ENCODE data around the gene KCNH4.

DNA sequence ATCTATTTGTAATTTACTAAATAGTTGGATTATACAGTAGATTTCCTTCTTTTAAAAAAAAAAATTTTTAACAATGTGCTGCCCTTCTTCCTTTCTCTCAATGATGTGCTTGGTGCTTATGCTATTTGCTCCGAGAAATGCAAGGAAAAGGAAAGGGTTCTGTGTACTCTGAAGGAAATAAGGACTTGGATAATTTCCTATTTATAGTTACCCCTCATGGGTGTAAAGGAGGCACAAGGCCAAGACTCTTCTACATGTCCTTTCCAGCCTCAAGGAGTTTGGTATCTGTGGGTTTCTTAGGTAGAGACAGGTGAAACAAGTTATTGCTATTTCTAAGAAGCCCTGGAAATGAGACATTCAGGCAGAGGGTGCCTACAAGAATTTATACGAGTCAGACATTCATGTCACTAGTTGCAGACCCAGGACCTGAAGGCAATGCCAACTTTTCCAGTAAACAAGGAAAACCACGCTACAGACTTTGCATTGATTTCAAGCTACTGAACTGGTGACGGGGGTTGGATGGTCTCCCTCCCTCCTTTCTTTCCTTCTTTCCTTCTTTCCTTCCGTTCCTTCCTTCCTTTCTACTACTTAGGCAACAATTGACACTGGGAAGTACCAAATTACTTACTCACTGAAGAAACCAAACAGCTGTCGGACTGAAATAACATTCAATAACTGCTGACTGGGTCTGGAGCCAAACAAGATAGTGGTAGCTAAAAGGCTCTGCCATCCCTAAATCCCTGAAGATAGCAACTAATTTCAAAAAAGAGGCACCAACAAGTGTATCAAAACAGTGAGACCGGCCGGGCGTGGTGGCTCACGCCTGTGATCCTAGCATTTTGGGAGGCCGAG is 47.1 kb upstream of the KCNH4 start:
- TF ChIP-seq, protein P1, sequence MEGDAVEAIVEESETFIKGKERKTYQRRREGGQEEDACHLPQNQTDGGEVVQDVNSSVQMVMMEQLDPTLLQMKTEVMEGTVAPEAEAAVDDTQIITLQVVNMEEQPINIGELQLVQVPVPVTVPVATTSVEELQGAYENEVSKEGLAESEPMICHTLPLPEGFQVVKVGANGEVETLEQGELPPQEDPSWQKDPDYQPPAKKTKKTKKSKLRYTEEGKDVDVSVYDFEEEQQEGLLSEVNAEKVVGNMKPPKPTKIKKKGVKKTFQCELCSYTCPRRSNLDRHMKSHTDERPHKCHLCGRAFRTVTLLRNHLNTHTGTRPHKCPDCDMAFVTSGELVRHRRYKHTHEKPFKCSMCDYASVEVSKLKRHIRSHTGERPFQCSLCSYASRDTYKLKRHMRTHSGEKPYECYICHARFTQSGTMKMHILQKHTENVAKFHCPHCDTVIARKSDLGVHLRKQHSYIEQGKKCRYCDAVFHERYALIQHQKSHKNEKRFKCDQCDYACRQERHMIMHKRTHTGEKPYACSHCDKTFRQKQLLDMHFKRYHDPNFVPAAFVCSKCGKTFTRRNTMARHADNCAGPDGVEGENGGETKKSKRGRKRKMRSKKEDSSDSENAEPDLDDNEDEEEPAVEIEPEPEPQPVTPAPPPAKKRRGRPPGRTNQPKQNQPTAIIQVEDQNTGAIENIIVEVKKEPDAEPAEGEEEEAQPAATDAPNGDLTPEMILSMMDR (conservative IDR thresholded peaks at IDR 0.05; ENCODE audit: low read depth, low read length), result no peak
- TF ChIP-seq EZH2 (IDR thresholded peaks at IDR 0.05; ENCODE audit: borderline replicate concordance, low read depth, low read length, poor library complexity, severe bottlenecking), result no peak
